ENCODE data around the gene ADAMTS16. TPM values are rescaled to one million over a fixed set of nuclear protein-coding genes. Genes with fewer than 3 reads are reported as not detected.

The ADAMTS16 gene
- total and polyA plus RNA-seq, 2 donors (not counting 3 experiments of a cell fraction or from before 2014, with no cell fraction given) = not detected

DNA sequence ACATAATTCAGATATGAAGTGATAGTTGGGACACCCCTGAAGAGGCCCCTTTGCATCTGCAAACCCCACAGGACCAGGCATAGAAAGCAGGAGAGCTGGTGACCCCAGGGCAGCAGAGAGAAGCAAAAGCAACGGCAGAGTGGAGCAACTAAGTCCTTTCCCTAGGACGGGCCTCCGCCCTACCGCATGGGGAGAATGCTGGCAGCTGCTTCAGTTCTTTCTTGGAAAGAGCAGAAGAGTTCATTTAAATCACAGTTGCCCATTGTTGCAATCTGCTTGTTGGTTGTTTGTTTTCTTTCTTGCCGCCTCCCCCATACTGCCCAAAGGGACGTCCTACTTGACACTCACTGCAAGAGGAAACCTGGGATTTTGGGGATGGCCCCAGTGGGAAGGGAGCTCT, 126.2 kb downstream of the ADAMTS16 start:
- Histone ChIP-seq H3K9ac (replicated peaks; ENCODE audit: extremely low read depth, insufficient read depth, low read length) (no peak overlapping the region), H3K4me3 (replicated peaks in 1 of 3; ENCODE audit: insufficient read depth in 1 of 3, low read depth in 1 of 3, low read length in 3 of 3) (no peak overlapping the region), H3K9me1 (replicated peaks; ENCODE audit: control insufficient read depth, extremely low read depth, insufficient read depth, low read length) (no peaks in the 10 kb centered on the region), H3K9me3 (replicated peaks; ENCODE audit: control insufficient read depth, insufficient read depth, low read length) (peaks cover 2% of the 10 kb centered on the region), H3K36me3 (ENCODE audit: control insufficient read depth in 2 of 2, extremely low read depth in 1 of 2, insufficient read depth in 2 of 2, low read length in 2 of 2) (no peaks in the 10 kb centered on the region), H3K27me3 (ENCODE audit: control insufficient read depth in 2 of 2, insufficient read depth in 2 of 2, low read length in 2 of 2) (no peaks in the 10 kb centered on the region), H3K4me2 (ENCODE audit: insufficient read depth, low read length) (no peak overlapping the region), H2AFZ (ENCODE audit: low read depth, low read length) (no peak overlapping the region), H3K27ac (ENCODE audit: insufficient read depth, low read depth, low read length) (no peak overlapping the region), H3K4me1 (ENCODE audit: control insufficient read depth, extremely low read depth, insufficient read depth, low read length) (no peaks in the 10 kb centered on the region), H4K20me1 (replicated peaks; ENCODE audit: control insufficient read depth, extremely low read depth, insufficient read depth, low read length) (no peaks in the 10 kb centered on the region), H3K79me2 (ENCODE audit: control insufficient read depth, insufficient read depth, low read length) (no peaks in the 10 kb centered on the region)
- dilution Hi-C loops (cut with MboI; ENCODE audit: extremely low pct_ligation_motif_present, low sequenced_read_pairs) = no loop called here
- ChIA-PET CTCF (no interaction called here), POLR2A (no interaction called here)
- no peak for DNase-seq (ENCODE audit: low read depth, low spot score)
- no peak for TF ChIP-seq FOS (IDR thresholded peaks at IDR 0.05; ENCODE audit: borderline replicate concordance, insufficient read depth, low read length)
- TF ChIP-seq POLR2AphosphoS5 (IDR thresholded peaks at IDR 0.05; ENCODE audit: insufficient read depth, low read depth, low read length) = no peak
- TF ChIP-seq JUN (IDR thresholded peaks at IDR 0.05; ENCODE audit: borderline replicate concordance, insufficient read depth, insufficient read length, low read depth) = no peak
- TF ChIP-seq POLR2A (IDR thresholded peaks at IDR 0.05; ENCODE audit: low read depth, low read length) = no peak
- TF ChIP-seq, protein P1, sequence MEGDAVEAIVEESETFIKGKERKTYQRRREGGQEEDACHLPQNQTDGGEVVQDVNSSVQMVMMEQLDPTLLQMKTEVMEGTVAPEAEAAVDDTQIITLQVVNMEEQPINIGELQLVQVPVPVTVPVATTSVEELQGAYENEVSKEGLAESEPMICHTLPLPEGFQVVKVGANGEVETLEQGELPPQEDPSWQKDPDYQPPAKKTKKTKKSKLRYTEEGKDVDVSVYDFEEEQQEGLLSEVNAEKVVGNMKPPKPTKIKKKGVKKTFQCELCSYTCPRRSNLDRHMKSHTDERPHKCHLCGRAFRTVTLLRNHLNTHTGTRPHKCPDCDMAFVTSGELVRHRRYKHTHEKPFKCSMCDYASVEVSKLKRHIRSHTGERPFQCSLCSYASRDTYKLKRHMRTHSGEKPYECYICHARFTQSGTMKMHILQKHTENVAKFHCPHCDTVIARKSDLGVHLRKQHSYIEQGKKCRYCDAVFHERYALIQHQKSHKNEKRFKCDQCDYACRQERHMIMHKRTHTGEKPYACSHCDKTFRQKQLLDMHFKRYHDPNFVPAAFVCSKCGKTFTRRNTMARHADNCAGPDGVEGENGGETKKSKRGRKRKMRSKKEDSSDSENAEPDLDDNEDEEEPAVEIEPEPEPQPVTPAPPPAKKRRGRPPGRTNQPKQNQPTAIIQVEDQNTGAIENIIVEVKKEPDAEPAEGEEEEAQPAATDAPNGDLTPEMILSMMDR (IDR thresholded peaks at IDR 0.05; ENCODE audit: extremely low read depth in 1 of 2, insufficient read depth in 1 of 2, low read depth in 1 of 2, low read length in 2 of 2) = no peak
- no peak for TF ChIP-seq GATA2 (IDR thresholded peaks at IDR 0.05; ENCODE audit: insufficient read depth, insufficient read length, low read depth, low read length)
- no peak for TF ChIP-seq MYC (IDR thresholded peaks at IDR 0.05; ENCODE audit: low read depth, low read length)
- TF ChIP-seq, protein P2, sequence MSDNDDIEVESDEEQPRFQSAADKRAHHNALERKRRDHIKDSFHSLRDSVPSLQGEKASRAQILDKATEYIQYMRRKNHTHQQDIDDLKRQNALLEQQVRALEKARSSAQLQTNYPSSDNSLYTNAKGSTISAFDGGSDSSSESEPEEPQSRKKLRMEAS (IDR thresholded peaks at IDR 0.05; ENCODE audit: insufficient read depth, insufficient read length) = no peak
- TF ChIP-seq EZH2 (IDR thresholded peaks at IDR 0.05; ENCODE audit: borderline replicate concordance, low read depth, low read length, severe bottlenecking) = no peak
- no TSS peak for BruUV-seq (replicated peaks)
- intact Hi-C loops (cut with micrococcal nuclease) = no loop called here
- FAIRE-seq = no peak

Measured in endothelial cell of umbilical vein (primary cell).